ENCODE measurements around the gene CCL20. TPM values are rescaled to one million over a fixed set of nuclear protein-coding genes. Genes with fewer than 3 reads are reported as not detected.

CCL20 gene
- total and polyA plus RNA-seq, 2 donors (not counting 3 experiments of a cell fraction or from before 2014, with no cell fraction given): 0.32 TPM; not detected in 1

GRCh38 chr2:227788561-227789018 is 25.1 kb upstream of the CCL20 start:
- Histone ChIP-seq H3K4me1 (ENCODE audit: control insufficient read depth, extremely low read depth, insufficient read depth, low read length) (peaks cover 5% of the 10 kb centered on the region), H2AFZ (ENCODE audit: low read depth, low read length) (no peak overlapping the region), H3K4me2 (ENCODE audit: insufficient read depth, low read length) (no peak overlapping the region), H3K79me2 (ENCODE audit: control insufficient read depth, insufficient read depth, low read length) (no peaks in the 10 kb centered on the region), H4K20me1 (replicated peaks; ENCODE audit: control insufficient read depth, extremely low read depth, insufficient read depth, low read length) (no peaks in the 10 kb centered on the region), H3K9ac (replicated peaks; ENCODE audit: extremely low read depth, insufficient read depth, low read length) (no peak overlapping the region), H3K36me3 (ENCODE audit: control insufficient read depth in 2 of 2, extremely low read depth in 1 of 2, insufficient read depth in 2 of 2, low read length in 2 of 2) (no peaks in the 10 kb centered on the region), H3K9me3 (replicated peaks; ENCODE audit: control insufficient read depth, insufficient read depth, low read length) (no peaks in the 10 kb centered on the region), H3K27me3 (ENCODE audit: control insufficient read depth in 2 of 2, insufficient read depth in 2 of 2, low read length in 2 of 2) (no peaks in the 10 kb centered on the region), H3K27ac (ENCODE audit: insufficient read depth, low read depth, low read length) (no peak overlapping the region), H3K9me1 (replicated peaks; ENCODE audit: control insufficient read depth, extremely low read depth, insufficient read depth, low read length) (no peaks in the 10 kb centered on the region), H3K4me3 (replicated peaks in 1 of 3; ENCODE audit: insufficient read depth in 1 of 3, low read depth in 1 of 3, low read length in 3 of 3) (no peak overlapping the region)
- peak; percentile 81 for FAIRE-seq
- dilution Hi-C loops (cut with MboI; ENCODE audit: extremely low pct_ligation_motif_present, low sequenced_read_pairs): no loop called here
- POLR2A ChIA-PET: no interaction called here
- peak; percentile 40 for DNase-seq (ENCODE audit: low read depth, low spot score)
- no TSS peak for BruUV-seq (replicated peaks)
- TF ChIP-seq MYC (IDR thresholded peaks at IDR 0.05; ENCODE audit: low read depth, low read length) (no peak), JUN (IDR thresholded peaks at IDR 0.05; ENCODE audit: borderline replicate concordance, insufficient read depth, insufficient read length, low read depth) (no peak), GATA2 (IDR thresholded peaks at IDR 0.05; ENCODE audit: insufficient read depth, insufficient read length, low read depth, low read length) (no peak), FOS (IDR thresholded peaks at IDR 0.05; ENCODE audit: borderline replicate concordance, insufficient read depth, low read length) (no peak), CTCF (IDR thresholded peaks at IDR 0.05; ENCODE audit: extremely low read depth in 1 of 2, insufficient read depth in 1 of 2, low read depth in 1 of 2, low read length in 2 of 2) (no peak), POLR2AphosphoS5 (IDR thresholded peaks at IDR 0.05; ENCODE audit: insufficient read depth, low read depth, low read length) (no peak), POLR2A (IDR thresholded peaks at IDR 0.05; ENCODE audit: low read depth, low read length) (no peak)
- intact Hi-C loops (cut with micrococcal nuclease): no loop called here
- CTCF ChIA-PET: no interaction called here
